ENCODE data around the gene PDXDC1.
"Not testable (repeated sequence)": the region's sequence is repeated elsewhere in the genome, so short reads cannot be mapped to it uniquely, and the experiment has no call there.

GRCh38 chr16:14969795-14970194 is 5.0 kb upstream of the PDXDC1 start:
- not testable (repeated sequence) for TF ChIP-seq POLR2A (IDR thresholded peaks at IDR 0.05; ENCODE audit: low read length); GATA1 (IDR thresholded peaks at IDR 0.05; ENCODE audit: low read depth, low read length)

All from erythroblast (primary cell).